NCI-H524 (cell line): ENCODE results near the gene PABPC1L.
A peak's percentile ranks its signal among the peaks of the same experiment; 100 is the strongest.
"Not testable (repeated sequence)": the region's sequence is repeated elsewhere in the genome, so short reads cannot be mapped to it uniquely, and the experiment has no call there.

Experiments used
- DNase-seq, 2 experiments: peaks; one replicate each; lab custom pipeline; 2025; lab: John Stamatoyannopoulos, UW

The PABPC1L gene

DNA sequence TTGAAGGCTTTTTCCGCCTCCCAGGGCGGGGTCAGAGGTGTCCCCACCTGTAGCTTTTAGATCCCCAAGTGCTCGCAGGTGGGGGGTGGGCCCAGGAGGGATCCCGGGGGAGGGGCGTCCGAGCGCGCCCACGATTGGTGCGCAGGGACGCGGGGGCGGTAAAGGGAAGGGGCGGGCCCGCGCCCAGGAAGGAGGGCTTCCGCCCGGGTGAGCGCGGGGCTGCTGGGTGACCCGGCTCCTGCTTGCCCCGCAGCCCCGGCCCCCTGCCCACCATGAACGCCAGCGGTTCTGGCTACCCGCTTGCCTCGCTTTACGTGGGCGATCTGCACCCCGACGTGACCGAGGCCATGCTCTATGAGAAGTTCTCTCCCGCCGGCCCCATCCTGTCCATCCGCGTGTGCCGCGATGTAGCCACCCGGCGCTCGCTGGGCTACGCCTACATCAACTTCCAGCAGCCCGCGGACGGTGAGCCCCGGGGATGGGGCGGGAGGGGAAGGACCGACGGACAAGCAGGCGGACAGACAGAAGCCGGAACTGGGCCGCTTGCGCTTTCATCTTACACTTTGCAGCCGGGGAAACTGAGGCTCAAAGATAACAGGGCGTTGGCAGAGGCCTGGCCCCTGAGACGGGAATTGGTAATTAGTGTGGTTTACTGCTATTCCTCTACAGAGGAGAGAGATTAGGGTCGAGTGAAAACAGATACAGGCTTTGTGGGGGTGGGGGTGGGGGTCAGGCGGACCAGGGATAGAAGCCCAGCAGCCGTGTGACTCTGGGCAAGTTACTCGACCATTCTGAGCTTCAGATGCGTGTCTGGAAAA lies at the start of gene PABPC1L:
TSS of gene PABPC1L (plus strand) at position 189 of the 818 bp plus-strand sequence. CDS start at position 273, 84 bp downstream.
- peak; percentile 15 to 62 for DNase-seq

- DNase-seq = no peak
Measured at GRCh38 chr20:44861531-44862006, 48.3 kb upstream of the PABPC1L start.

GRCh38 chr20:44862286-44862685 lies 47.6 kb upstream of the PABPC1L start:
- DNase-seq = no peak

- DNase-seq = peak; percentile 25 to 55
Measured at GRCh38 chr20:44863365-44864084, 46.3 kb upstream of the PABPC1L start.

DNA sequence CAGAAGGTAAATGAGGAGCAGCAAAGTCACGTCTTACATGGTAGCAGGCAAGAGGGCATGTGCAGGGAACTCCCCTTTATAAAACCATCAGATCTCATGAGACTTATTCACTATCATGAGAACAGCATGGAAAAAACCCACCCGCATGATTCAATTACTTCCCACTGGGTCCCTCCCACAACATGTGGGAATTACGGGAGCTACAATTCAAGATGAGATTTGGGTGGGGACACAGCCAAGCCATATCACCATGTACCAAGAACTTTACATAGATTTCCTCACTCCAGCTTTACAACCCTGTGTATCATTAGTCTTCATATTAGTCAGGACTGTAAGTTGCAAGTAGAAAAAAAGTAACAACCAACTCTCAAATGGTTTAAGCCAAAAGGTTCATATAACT lies 45.4 kb upstream of the PABPC1L start:
- not testable (repeated sequence) for DNase-seq

- DNase-seq = no peak
Measured at GRCh38 chr20:44866703-44867335, 43.0 kb upstream of the PABPC1L start.

DNA sequence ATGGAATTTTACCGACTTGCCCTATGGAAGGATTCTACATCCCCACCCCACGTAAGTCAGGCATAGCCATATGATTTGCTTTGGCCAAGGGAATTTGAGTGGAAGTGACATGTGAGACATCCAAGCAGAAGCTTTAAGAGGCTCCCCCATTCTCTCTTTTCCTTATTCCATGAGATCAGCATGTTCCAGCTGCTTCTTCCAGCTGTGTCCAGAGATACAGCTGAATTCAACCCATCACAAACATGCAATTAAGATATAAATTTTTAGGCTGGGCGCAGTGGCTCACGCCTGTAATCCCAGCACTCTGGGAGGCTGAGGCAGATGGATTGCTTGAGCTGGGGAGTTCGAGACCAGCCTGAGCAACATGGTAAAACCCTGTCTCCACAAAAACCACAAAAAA lies 40.4 kb upstream of the PABPC1L start:
- no peak for DNase-seq

- not testable (repeated sequence) for DNase-seq
Measured at GRCh38 chr20:44882360-44882759, 27.5 kb upstream of the PABPC1L start.

DNA sequence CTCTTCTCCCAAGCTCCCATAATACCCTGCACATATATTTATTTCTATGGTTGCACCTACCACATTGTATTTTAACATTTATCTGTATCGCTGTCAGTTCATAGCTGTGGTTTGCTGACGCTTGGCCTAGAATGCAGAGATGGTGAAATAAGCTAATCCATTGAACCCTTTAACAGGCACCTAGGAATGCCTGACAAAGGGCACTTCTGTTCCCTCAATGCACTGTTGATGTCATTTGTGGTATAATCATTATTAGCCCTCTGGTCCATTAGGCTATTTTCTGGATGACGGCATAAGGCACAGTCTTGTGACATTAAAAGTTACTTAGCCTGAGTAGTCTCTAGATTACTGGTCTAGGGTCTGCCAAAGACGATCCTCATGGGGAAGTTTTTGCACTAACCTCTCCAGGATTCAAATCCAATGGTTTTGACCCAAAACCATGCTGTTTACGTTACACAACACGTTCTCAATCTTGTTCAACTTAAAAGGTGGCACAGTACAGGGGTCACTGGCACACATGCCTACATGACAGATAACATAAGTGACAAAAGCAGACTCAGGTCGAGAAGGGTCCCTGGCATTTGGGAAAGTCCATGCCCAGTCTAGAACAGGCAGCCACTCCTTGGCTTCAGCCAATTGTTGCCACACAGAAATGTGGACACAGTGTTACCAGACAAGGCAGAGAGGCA lies 26.5 kb upstream of the PABPC1L start:
- no peak for DNase-seq

DNA sequence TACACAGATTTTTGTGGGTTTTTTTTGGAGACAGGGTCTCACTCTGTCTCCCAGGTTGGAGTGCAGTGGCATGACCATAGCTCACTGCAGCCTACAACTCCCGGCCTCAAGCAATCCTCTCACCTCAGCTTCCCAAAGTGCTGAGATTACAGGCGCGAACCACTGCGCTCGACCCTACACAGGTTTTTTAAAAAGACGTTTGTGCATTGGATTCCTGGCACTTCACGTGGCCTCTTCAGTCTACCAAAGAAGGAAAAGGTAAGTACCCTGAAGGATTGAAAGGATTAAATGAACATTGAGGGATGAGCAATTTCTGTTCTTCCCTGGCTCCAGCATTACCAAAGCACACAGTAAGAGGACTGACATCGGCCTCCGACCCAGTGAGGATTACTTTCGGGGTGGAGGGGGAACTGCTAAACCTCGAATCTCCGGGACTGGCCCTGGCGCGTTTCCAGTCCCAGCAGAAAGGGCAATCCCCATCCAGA lies 24.9 kb upstream of the PABPC1L start:
- DNase-seq = no peak

DNA sequence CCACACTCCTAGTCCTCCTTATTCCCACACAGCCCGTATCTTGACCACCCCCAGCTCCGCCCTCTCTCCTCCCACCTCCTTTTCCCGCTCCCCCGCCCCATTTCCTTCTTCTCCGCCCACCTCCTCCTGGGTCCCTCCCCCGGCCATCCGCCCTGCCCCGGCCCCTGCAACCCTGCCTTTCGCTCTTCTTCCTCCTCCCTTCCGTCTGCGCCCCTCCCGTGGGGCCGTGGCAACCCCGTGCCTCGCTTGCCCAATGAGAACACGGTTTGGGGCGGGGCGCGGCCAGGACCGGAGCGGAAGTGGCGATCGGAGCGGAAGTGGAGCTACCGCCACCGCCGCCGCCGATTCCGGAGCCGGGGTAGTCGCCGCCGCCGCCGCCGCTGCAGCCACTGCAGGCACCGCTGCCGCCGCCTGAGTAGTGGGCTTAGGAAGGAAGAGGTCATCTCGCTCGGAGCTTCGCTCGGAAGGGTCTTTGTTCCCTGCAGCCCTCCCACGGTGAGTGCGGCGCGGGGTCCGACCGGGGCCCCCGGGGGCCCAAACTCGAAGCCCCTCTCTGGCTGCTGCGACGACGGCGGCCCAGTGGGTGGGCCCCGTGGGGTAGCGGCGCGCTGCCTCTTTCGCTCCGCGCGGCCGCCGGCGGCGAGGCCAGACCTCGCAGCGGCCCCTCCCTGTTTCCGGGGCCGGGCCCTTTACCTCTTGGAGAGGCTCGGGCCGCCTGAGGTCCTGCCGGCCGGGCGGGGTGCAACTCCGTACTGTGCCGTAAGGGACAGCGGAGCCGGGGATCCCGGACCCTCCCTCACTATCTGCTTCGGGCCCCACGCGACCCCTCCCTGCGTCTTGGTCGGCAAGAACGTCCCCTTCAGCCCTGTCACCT lies 24.2 kb upstream of the PABPC1L start, which contains the start of gene YWHAB:
TSS of gene YWHAB (plus strand) at position 314 of the 874 bp plus-strand sequence. CDS start 15,829 bp downstream, outside the sequence.
- peak; percentile 96 to 99 for DNase-seq

DNA sequence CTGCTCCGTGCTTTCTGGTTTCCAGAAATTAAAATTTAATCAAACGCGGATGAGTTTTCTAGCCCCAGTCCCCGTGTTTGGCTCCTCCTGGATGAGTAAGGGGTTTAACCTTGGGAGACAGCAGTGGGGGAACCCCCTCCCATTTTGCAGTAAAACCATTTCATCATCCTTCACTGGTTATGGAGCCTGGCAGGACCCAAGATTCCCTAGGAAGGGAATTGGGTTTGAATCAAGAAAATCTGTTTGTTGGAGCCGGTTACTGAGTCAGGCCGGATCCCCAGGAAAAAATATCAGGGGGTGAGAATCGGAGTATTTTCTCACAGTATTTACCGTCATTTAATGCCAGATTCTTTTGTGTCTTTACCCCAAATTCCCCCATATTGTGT lies 23.6 kb upstream of the PABPC1L start:
- DNase-seq = no peak

DNA sequence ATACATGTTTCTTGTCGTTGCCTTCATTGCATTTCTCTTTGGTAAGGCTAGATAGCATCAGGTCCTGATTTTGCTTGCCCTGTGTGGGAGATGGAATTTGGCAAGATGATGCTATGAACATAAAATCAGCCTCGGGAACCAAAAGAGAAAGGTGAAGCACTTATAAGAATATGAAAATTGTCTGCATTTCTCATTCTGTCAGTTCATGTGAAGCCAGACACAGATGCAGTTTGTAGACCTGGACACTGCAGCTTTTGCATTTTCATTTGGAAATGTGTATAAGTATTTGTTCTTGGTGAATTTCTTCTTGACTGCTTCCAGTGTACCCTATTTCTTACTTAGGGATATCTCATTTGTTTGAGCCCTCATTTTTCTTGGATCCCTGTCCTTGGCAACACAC lies 23.0 kb upstream of the PABPC1L start:
- DNase-seq = no peak

GRCh38 chr20:44887466-44887865 lies 22.4 kb upstream of the PABPC1L start:
- no peak for DNase-seq

DNA sequence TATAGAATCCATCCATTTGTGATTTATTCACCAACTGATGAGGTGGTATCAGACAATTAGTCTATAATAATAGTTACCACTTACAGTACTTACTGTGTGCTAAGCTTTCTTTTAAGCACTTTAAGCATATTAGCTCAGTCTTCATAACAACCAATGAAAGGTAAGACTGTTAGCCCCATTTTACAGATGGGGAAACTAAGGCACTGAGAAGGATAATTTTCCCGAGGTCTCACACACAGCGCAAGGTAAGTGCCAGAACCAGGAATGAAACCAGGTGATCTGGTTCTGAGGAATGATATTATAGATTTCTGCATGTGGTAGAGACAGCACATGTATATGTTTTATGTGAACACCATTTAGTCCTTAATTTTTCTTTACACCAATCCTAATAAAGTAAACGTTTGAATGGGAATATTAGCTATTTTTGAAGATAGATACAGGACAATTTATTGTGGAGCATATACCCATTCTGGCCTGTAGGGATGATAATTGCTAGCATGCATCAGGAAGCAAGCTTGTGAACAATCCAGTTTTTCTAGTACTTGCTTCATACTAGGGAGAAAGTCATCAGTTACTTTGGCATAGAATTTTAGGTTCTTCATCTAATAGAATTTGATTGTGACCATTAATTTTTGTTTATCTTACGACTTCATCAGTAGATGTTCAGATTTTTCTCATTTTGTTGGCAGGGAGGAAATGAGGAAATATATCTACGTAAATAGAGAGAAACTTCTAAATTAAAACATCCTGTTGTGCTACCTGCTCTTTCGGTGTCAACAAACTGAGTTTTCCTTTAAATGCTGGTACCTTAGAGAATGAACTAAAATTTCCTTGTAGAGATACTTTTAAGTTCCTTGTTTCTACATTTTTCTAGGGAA lies 21.4 kb upstream of the PABPC1L start:
- no peak for DNase-seq

DNA sequence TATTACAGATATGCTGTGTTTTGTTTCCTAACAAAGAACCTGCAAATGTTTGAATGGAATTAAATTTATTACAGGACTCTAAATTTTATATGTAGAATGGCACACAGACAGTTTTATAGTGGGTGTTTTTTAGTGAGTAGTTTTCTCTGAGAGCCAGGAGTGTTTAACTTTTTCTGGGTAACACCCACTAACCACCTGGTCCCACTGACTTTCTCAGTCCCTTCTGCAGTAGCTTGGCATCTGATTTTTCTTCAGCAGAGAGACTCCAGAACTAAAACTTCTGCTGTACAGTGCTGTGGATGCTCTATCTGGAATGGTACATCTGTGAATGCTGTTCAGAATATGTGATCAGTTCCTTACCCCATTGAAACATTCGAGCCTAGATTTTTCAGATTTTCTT lies 18.0 kb upstream of the PABPC1L start:
- no peak for DNase-seq

GRCh38 chr20:44894959-44895358 lies 14.9 kb upstream of the PABPC1L start:
- no peak for DNase-seq

GRCh38 chr20:44896583-44896982 lies 13.3 kb upstream of the PABPC1L start:
- no peak for DNase-seq

DNA sequence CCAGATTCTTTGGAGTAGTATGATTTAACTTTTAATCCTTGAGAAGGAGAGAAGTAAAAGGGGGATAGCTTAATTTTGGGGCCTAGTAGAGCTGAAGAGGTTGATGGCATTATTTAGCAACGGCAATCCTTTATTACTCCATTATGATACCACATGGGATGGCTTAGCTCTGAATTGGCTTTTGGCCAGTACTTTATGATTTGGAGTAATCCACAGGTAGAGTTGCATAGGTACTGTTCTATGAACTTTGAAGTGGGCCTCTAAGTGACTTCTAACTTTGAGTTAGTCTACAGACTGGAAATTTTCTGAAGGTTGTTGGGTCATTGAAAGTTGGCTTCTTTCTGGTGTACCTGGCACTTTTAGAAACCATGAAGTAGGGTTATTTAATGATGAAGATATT lies 12.7 kb upstream of the PABPC1L start:
- no peak for DNase-seq
